ENCODE data around the gene GINS2. TPM values are rescaled to one million over a fixed set of nuclear protein-coding genes. Genes with fewer than 3 reads are reported as not detected.

GINS2 gene
- total RNA-seq, 3 donors from 2014 or later = 0.66 to 3.1 (median 1.1) TPM

DNA sequence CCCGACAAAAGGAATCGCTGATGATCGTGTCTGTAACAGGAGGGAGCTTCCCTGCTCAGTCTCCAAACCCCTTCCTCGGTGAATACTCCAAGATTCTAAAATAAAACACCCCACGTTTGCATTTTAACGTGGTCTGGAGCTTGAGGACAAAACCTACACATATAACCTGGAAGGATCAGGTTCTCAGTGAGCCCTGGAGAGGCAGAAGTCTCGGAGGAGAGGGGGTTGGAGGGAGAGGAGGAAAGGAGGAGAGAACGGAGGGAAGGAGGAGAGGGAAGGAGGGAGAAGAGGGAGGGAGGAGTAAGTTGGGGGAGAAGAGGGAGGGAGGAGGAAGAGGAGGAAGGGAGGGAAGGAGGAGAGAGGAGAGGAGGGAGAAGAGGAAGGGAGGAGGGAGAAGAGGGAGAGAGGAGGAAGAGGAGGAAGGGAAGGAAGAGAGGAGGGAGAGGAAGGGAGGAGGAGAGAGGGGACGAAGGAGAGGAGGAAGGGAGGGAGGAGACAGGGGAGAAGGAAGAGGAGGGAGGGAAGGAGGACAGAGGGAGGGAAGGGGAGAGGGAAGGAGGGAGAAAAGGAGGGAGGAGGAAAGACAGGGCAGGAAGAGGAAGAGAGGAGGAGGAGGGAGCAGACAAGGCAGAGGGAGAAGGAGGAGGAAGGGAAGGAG lies 27.4 kb upstream of the GINS2 start:
- Histone ChIP-seq H3K4me3 (peak overlapping the region in 1 of 3 donors; percentile 35), H3K27me3 (no peaks in the 10 kb centered on the region), H3K9me3 (peaks cover 4 to 6% of the 10 kb centered on the region in 2 donors), H3K36me3 (no peaks in the 10 kb centered on the region), H3K27ac (peak overlapping the region; percentile 80 to 81), H3K4me1 (peaks cover 10 to 21% of the 10 kb centered on the region in 2 donors)
- no peak for DNase-seq (ENCODE audit: low spot score in 2 of 2)
- intact Hi-C loops (cut with DNase I; ENCODE audit: low total_unique reads) = no loop called here
- no peak for TF ChIP-seq POLR2AphosphoS5 (IDR thresholded peaks at IDR 0.05)
- TF ChIP-seq CTCF (IDR thresholded peaks at IDR 0.05) = no peak
- TF ChIP-seq POLR2A (IDR thresholded peaks at IDR 0.05) = no peak

GRCh38 chr16:85715169-85716021 lies 26.6 kb upstream of the GINS2 start:
- intact Hi-C loops (cut with DNase I; ENCODE audit: low total_unique reads) = no loop called here
- no peak for TF ChIP-seq POLR2A (IDR thresholded peaks at IDR 0.05)

DNA sequence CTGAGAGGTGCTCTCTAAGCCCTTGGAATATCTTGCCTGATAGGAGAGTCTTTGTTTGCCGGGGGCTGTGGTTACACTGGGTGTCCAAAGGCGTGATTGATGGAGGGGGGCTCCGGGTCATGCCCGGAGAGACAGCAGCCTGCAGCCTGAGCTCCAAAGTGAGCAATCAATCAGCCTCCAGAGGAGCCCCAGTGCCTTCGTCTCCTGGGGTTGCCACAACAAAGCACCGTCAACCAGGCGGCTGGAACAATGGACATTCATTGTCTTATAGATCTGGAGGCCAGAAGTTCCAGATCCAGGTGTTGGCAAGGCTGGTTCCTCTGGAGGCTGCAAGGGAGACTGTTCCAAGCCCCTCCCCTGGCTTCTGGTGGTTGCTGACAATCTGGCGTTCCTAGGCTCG lies 24.0 kb upstream of the GINS2 start:
- H3K36me3 ChIP-seq = no peaks in the 10 kb centered on the region
- no peaks in the 10 kb centered on the region for H3K27me3 ChIP-seq
- intact Hi-C loops (cut with DNase I; ENCODE audit: low total_unique reads) = no loop called here
- no peak overlapping the region for H3K27ac ChIP-seq
- no peak overlapping the region for H3K4me3 ChIP-seq
- peaks cover 4 to 6% of the 10 kb centered on the region in 2 donors for H3K9me3 ChIP-seq
- DNase-seq (ENCODE audit: low spot score in 2 of 2) = peak in 1 of 2 donors; percentile 82
- peaks cover 10 to 14% of the 10 kb centered on the region in 2 donors for H3K4me1 ChIP-seq
- TF ChIP-seq POLR2AphosphoS5 (IDR thresholded peaks at IDR 0.05) (peak in 1 of 3 donors; percentile 17), POLR2A (IDR thresholded peaks at IDR 0.05) (no peak)

More at GRCh38 chr16:85715169-85716021, 26.6 kb upstream of the GINS2 start:
- Histone ChIP-seq H3K9me3 (peaks cover 4 to 6% of the 10 kb centered on the region in 2 donors), H3K4me1 (peaks cover 10 to 21% of the 10 kb centered on the region in 2 donors), H3K27ac (peak overlapping the region; percentile 80 to 81), H3K27me3 (no peaks in the 10 kb centered on the region), H3K4me3 (peak overlapping the region in 1 of 3 donors; percentile 35), H3K36me3 (no peaks in the 10 kb centered on the region)
- peak in 1 of 2 donors; percentile 69 for DNase-seq (ENCODE audit: low spot score in 2 of 2)

GRCh38 chr16:85711982-85712587 lies 23.3 kb upstream of the GINS2 start:
- intact Hi-C loops (cut with DNase I; ENCODE audit: low total_unique reads) = no loop called here
- no peak for TF ChIP-seq CTCF (IDR thresholded peaks at IDR 0.05)
- Histone ChIP-seq H3K9me3 (peaks cover 4 to 6% of the 10 kb centered on the region in 2 donors), H3K27me3 (no peaks in the 10 kb centered on the region), H3K4me3 (no peak overlapping the region), H3K4me1 (peaks cover 4 to 7% of the 10 kb centered on the region in 2 donors), H3K27ac (no peak overlapping the region), H3K36me3 (no peaks in the 10 kb centered on the region)
- no peak for DNase-seq (ENCODE audit: low spot score in 2 of 2)

- no peak overlapping the region for H3K27ac ChIP-seq
- H3K36me3 ChIP-seq = no peaks in the 10 kb centered on the region
- no peak for TF ChIP-seq POLR2AphosphoS5 (IDR thresholded peaks at IDR 0.05)
- TF ChIP-seq CTCF (IDR thresholded peaks at IDR 0.05) = no peak
- no peak for TF ChIP-seq POLR2A (IDR thresholded peaks at IDR 0.05)
- no peaks in the 10 kb centered on the region for H3K27me3 ChIP-seq
- intact Hi-C loops (cut with DNase I; ENCODE audit: low total_unique reads) = no loop called here
- H3K4me1 ChIP-seq = no peaks in the 10 kb centered on the region
- no peak overlapping the region for H3K4me3 ChIP-seq
- peaks cover 4 to 6% of the 10 kb centered on the region in 2 donors for H3K9me3 ChIP-seq
- no peak for DNase-seq (ENCODE audit: low spot score in 2 of 2)
These were observed 22.0 kb upstream of the GINS2 start for GRCh38 chr16:85710732-85711131.

Data from breast epithelium (tissue), 4 donors.